ENCODE results near the gene ARID3A. TPM values are rescaled to one million over a fixed set of nuclear protein-coding genes. Genes with fewer than 3 reads are reported as not detected.

ARID3A gene
- total RNA-seq, 1 experiment from 2014 or later, result 28.9 TPM

- ChIA-PET CTCF (no interaction called here), POLR2A (interaction anchor here (0.5 kb wide), 1 partner anchor 181 kb away, joined by 4 read pairs; no protein-coding TSS in a partner anchor)
- ATAC-seq (peak; percentile 48), DNase-seq (ENCODE audit: low read depth, low spot score) (no peak)
- no peaks in the 10 kb centered on the region for H3K9me3 ChIP-seq (ENCODE audit: control insufficient read depth, insufficient read depth, low read depth, low read length)
- TF ChIP-seq POLR2AphosphoS5 (IDR thresholded peaks at IDR 0.05; ENCODE audit: low read depth, low read length), result no peak
- TF ChIP-seq REST (IDR thresholded peaks at IDR 0.05; ENCODE audit: insufficient read depth in 1 of 2, low read depth in 2 of 2, low read length in 1 of 2), result no peak
- no peak for TF ChIP-seq CTCF (IDR thresholded peaks at IDR 0.05)
- no peak for TF ChIP-seq SIN3A (IDR thresholded peaks at IDR 0.05; ENCODE audit: borderline replicate concordance, insufficient read depth, low read depth, low read length)
- no peak for TF ChIP-seq TCF7L2 (IDR thresholded peaks at IDR 0.05; ENCODE audit: low read depth, low read length)
- H3K36me3 ChIP-seq (ENCODE audit: control insufficient read depth, insufficient read depth, low read length), result no peaks in the 10 kb centered on the region
- no peaks in the 10 kb centered on the region for H3K27me3 ChIP-seq (ENCODE audit: control insufficient read depth, insufficient read depth, low read length)
- in situ Hi-C loops (cut with HindIII; ENCODE audit: low pct_unique_long_range_greater_than_20kb, low sequenced_read_pairs) (no loop called here), intact Hi-C loops (cut with micrococcal nuclease; ENCODE audit: unreplicated experiment) (no loop called here)
- H3K27ac ChIP-seq (ENCODE audit: low read length), result no peak overlapping the region; the same call in 1 of the 2 replicates
- no peak overlapping the region for H3K4me3 ChIP-seq (ENCODE audit: low read depth in 2 of 2, low read length in 2 of 2)
- no TSS peak for BruUV-seq (replicated peaks)
- H3K4me1 ChIP-seq (ENCODE audit: control insufficient read depth, insufficient read depth, low read length), result peaks cover 23% of the 10 kb centered on the region
These were observed 8.5 kb downstream of the ARID3A start for GRCh38 chr19:934197-934840.

GRCh38 chr19:934865-935479 is 9.1 kb downstream of the ARID3A start:
- POLR2A ChIA-PET, result no interaction called here
- Histone ChIP-seq H3K27me3 (ENCODE audit: control insufficient read depth, insufficient read depth, low read length) (no peaks in the 10 kb centered on the region), H3K4me1 (ENCODE audit: control insufficient read depth, insufficient read depth, low read length) (peaks cover 24% of the 10 kb centered on the region), H3K36me3 (ENCODE audit: control insufficient read depth, insufficient read depth, low read length) (no peaks in the 10 kb centered on the region), H3K4me3 (ENCODE audit: low read depth in 2 of 2, low read length in 2 of 2) (no peak overlapping the region), H3K27ac (ENCODE audit: low read length) (peak overlapping the region; percentile 17; the same call in 1 of the 2 replicates), H3K9me3 (ENCODE audit: control insufficient read depth, insufficient read depth, low read depth, low read length) (no peaks in the 10 kb centered on the region)
- CTCF ChIA-PET, result no interaction called here
- TF ChIP-seq SIN3A (IDR thresholded peaks at IDR 0.05; ENCODE audit: borderline replicate concordance, insufficient read depth, low read depth, low read length) (no peak), REST (IDR thresholded peaks at IDR 0.05; ENCODE audit: insufficient read depth in 1 of 2, low read depth in 2 of 2, low read length in 1 of 2) (no peak), POLR2AphosphoS5 (IDR thresholded peaks at IDR 0.05; ENCODE audit: low read depth, low read length) (no peak), CTCF (IDR thresholded peaks at IDR 0.05) (no peak), TCF7L2 (IDR thresholded peaks at IDR 0.05; ENCODE audit: low read depth, low read length) (no peak)
- no TSS peak for BruUV-seq (replicated peaks)
- DNase-seq (ENCODE audit: low read depth, low spot score), result no peak
- ATAC-seq, result peak; percentile 76
- in situ Hi-C loops (cut with HindIII; ENCODE audit: low pct_unique_long_range_greater_than_20kb, low sequenced_read_pairs) (no loop called here), intact Hi-C loops (cut with micrococcal nuclease; ENCODE audit: unreplicated experiment) (no loop called here)

Data from Panc1 (cell line).